CD14-positive monocyte (primary cell): Measurements from ENCODE around the gene CHRM5. TPM values are rescaled to one million over a fixed set of nuclear protein-coding genes. Genes with fewer than 3 reads are reported as not detected.

ENCODE experiments used
- DNase-seq, 3 donors: peaks; one replicate each; pipeline ENCODE4 v3.0.0-alpha.2; 2011 to 2022
- H2AFZ ChIP-seq: 2 replicates; pipeline ENCODE4 v1.6.0; 2012; ENCODE audit warnings: mild to moderate bottlenecking, low read depth, low read length, inconsistent platforms; ENCODE audit not compliant: insufficient read depth, poor library complexity, severe bottlenecking
- H3K27ac ChIP-seq, 2 donors: 1 replicate in 1 of 2; 2 replicates in 1 of 2; pipeline ENCODE4 v1.5.1; 2012 to 2013; ENCODE audit warnings: low read length in 2 of 2, control low read depth in 1 of 2, inconsistent platforms in 1 of 2, low read depth in 1 of 2, mild to moderate bottlenecking in 1 of 2
- H3K27me3 ChIP-seq, 2 donors: one replicate each; pipeline versions ENCODE4 v1.6.0 to v1.6.1; 2011 to 2013; ENCODE audit warnings: low read length in 2 of 2; ENCODE audit not compliant: control insufficient read depth in 2 of 2, insufficient read depth in 2 of 2
- H3K36me3 ChIP-seq, 2 donors: replicated peaks in 1 of 2; 1 replicate in 1 of 2; 2 replicates in 1 of 2; pipeline versions ENCODE4 v1.5.1 to v1.6.1; 2012 to 2013; ENCODE audit warnings: low read length in 2 of 2, control low read depth in 1 of 2, inconsistent platforms in 1 of 2, mild to moderate bottlenecking in 1 of 2; ENCODE audit not compliant: insufficient read depth in 2 of 2, control insufficient read depth in 1 of 2
- H3K4me1 ChIP-seq, 2 donors: 1 replicate in 1 of 2; 2 replicates in 1 of 2; pipeline versions ENCODE4 v1.5.1 to v1.6.1; 2012 to 2013; ENCODE audit warnings: low read length in 2 of 2, control low read depth in 1 of 2, inconsistent platforms in 1 of 2, mild to moderate bottlenecking in 1 of 2, moderate library complexity in 1 of 2; ENCODE audit not compliant: insufficient read depth in 2 of 2, control insufficient read depth in 1 of 2
- H3K4me2 ChIP-seq: replicated peaks from 2 replicates; pipeline ENCODE3; 2012; ENCODE audit warnings: low read length, moderate library complexity, mild to moderate bottlenecking; ENCODE audit not compliant: poor library complexity, severe bottlenecking; ENCODE audit errors: extremely low read depth
- H3K4me3 ChIP-seq, 3 experiments: fragments of 200-600 bp in 1 of 3; sonication (generic) in 1 of 3; replicated peaks in 1 of 3; 1 replicate in 2 of 3; 2 replicates in 1 of 3; pipeline ENCODE4 v1.5.1; 2011 to 2013; ENCODE audit warnings: low read length in 3 of 3, mild to moderate bottlenecking in 3 of 3, control low read depth in 2 of 3, low read depth in 2 of 3, inconsistent platforms in 1 of 3, moderate library complexity in 1 of 3
- H3K79me2 ChIP-seq: 2 replicates; pipeline ENCODE4 v1.6.0; 2012; ENCODE audit warnings: mild to moderate bottlenecking, control low read depth, inconsistent platforms, low read length, moderate library complexity; ENCODE audit not compliant: insufficient read depth
- H3K9ac ChIP-seq: 2 replicates; pipeline ENCODE4 v1.6.0; 2017; ENCODE audit warnings: low read length, mild to moderate bottlenecking; ENCODE audit not compliant: insufficient read depth, poor library complexity, severe bottlenecking
- H3K9me3 ChIP-seq, 2 donors: replicated peaks in 1 of 2; 1 replicate in 1 of 2; 2 replicates in 1 of 2; pipeline versions ENCODE4 v1.5.1 to v1.6.1; 2012 to 2013; ENCODE audit warnings: low read length in 2 of 2, control low read depth in 1 of 2; ENCODE audit not compliant: control insufficient read depth in 1 of 2, insufficient read depth in 1 of 2
- H4K20me1 ChIP-seq: 2 replicates; pipeline ENCODE4 v1.6.0; 2012; ENCODE audit warnings: mild to moderate bottlenecking, low read length, control low read depth, moderate library complexity; ENCODE audit not compliant: insufficient read depth
- H3K27ac Mint-ChIP-seq, 7 donors: one replicate each; pipeline ENCODE4 v1.8.0; 2020; ENCODE audit warnings: mild to moderate bottlenecking in 7 of 7, mixed read lengths in 7 of 7, moderate library complexity in 6 of 7, inconsistent platforms in 2 of 7
- H3K27me3 Mint-ChIP-seq, 3 donors: one replicate each; pipeline ENCODE4 v1.8.0; 2021 to 2022; ENCODE audit warnings: low read depth in 3 of 3, mild to moderate bottlenecking in 3 of 3, mixed read lengths in 3 of 3, moderate library complexity in 3 of 3, inconsistent platforms in 1 of 3
- H3K36me3 Mint-ChIP-seq, 2 donors: one replicate each; pipeline ENCODE4 v1.8.0; 2020; ENCODE audit warnings: mixed read lengths in 2 of 2, inconsistent platforms in 1 of 2, mild to moderate bottlenecking in 1 of 2
- H3K4me1 Mint-ChIP-seq: one replicate; pipeline ENCODE4 v1.8.0; 2020; ENCODE audit warnings: mild to moderate bottlenecking, mixed read lengths
- H3K4me3 Mint-ChIP-seq, 2 donors: one replicate each; pipeline ENCODE4 v1.8.0; 2020; ENCODE audit warnings: mild to moderate bottlenecking in 2 of 2, mixed read lengths in 2 of 2, moderate library complexity in 1 of 2
- H3K9me3 Mint-ChIP-seq, 7 donors: one replicate each; pipeline ENCODE4 v1.8.0; 2020 to 2022; ENCODE audit warnings: mixed read lengths in 7 of 7, mild to moderate bottlenecking in 6 of 7, moderate library complexity in 6 of 7, inconsistent platforms in 2 of 7
- CTCF ChIP-seq: fragments of 200-600 bp; IDR thresholded peaks from one replicate; pipeline ENCODE4 v1.8.0; 2022; ENCODE audit warnings: antibody characterized with exemption, mild to moderate bottlenecking
- WGBS: methylation state at CpG from one replicate; pipeline ENCODE4 v1.1.5; 2013; ENCODE audit warnings: missing lambda C conversion rate; ENCODE audit not compliant: insufficient coverage; 5-methylcytosine and 5-hydroxymethylcytosine counted together
- intact Hi-C, 2 donors: fragments of 100-400 bp; cut with micrococcal nuclease; formaldehyde crosslinking; loops; one replicate each; pipeline versions ENCODE4 v1.15.0 to v1.15.1; 2023
- polyA plus RNA-seq, 3 donors: library from polyadenylated mRNA; depleted of rRNA in 1 of 3; unstranded in 2 of 3; stranded (reverse) in 1 of 3; fragments of 300-500 nt in 2 of 3; fragments of >200 nt in 1 of 3; fragmentation: Illumina TruSeq in 2 of 3; gene quantifications; 1 replicate in 2 of 3; 2 replicates in 1 of 3; pipeline ENCODE4 v1.2.3, GENCODE V29; 2012 to 2021

The CHRM5 gene
- polyA plus RNA-seq, 3 donors, result not detected

GRCh38 chr15:33941279-33942063, 26.8 kb upstream of the CHRM5 start:
- DNase-seq, result no peak
- Histone ChIP-seq H3K4me1 (no peaks in the 10 kb centered on the region), H3K27ac (no peak overlapping the region), H3K9me3 (peaks cover 0 to 4% of the 10 kb centered on the region in 2 donors), H4K20me1 (no peaks in the 10 kb centered on the region), H3K4me3 (no peak overlapping the region), H3K4me2 (no peak overlapping the region), H3K9ac (no peak overlapping the region), H3K36me3 (no peaks in the 10 kb centered on the region), H3K27me3 (no peaks in the 10 kb centered on the region), H3K79me2 (no peaks in the 10 kb centered on the region), H2AFZ (no peak overlapping the region)
- no CpG with 5 or more reads among the region's 4 CpGs for WGBS
- H3K4me1 Mint-ChIP-seq, result no peaks in the 10 kb centered on the region
- H3K27me3 Mint-ChIP-seq, result no peaks in the 10 kb centered on the region
- H3K36me3 Mint-ChIP-seq, result no peaks in the 10 kb centered on the region
- no peak for TF ChIP-seq CTCF
- H3K9me3 Mint-ChIP-seq, result peaks cover 0 to 8% (median 4%) of the 10 kb centered on the region in 7 donors
- intact Hi-C loops, result no loop called here
- H3K4me3 Mint-ChIP-seq, result no peak overlapping the region
- no peak overlapping the region for H3K27ac Mint-ChIP-seq

- Histone ChIP-seq H3K9me3 (peaks cover 0 to 13% of the 10 kb centered on the region in 2 donors), H3K36me3 (no peaks in the 10 kb centered on the region), H3K4me2 (no peak overlapping the region), H3K9ac (no peak overlapping the region), H3K79me2 (no peaks in the 10 kb centered on the region), H3K27me3 (no peaks in the 10 kb centered on the region), H3K4me1 (no peaks in the 10 kb centered on the region), H3K27ac (no peak overlapping the region), H4K20me1 (no peaks in the 10 kb centered on the region), H3K4me3 (no peak overlapping the region), H2AFZ (no peak overlapping the region)
- TF ChIP-seq CTCF, result no peak
- no peak overlapping the region for H3K27ac Mint-ChIP-seq
- intact Hi-C loops, result no loop called here
- H3K36me3 Mint-ChIP-seq, result no peaks in the 10 kb centered on the region
- 100% methylated on average over 1 of the region's 1 CpG for WGBS
- no peak overlapping the region for H3K4me3 Mint-ChIP-seq
- DNase-seq, result no peak
- no peaks in the 10 kb centered on the region for H3K4me1 Mint-ChIP-seq
- peaks cover 0 to 11% (median 7%) of the 10 kb centered on the region in 7 donors for H3K9me3 Mint-ChIP-seq
- H3K27me3 Mint-ChIP-seq, result peaks cover 0 to 1% (median 0%) of the 10 kb centered on the region in 3 donors
Measured at GRCh38 chr15:33946152-33946551, 22.1 kb upstream of the CHRM5 start.
